ENCODE measurements around the gene OSTF1.

The OSTF1 gene

GRCh38 chr9:75086541-75087288 lies 1.6 kb upstream of the OSTF1 start:
- DNase-seq: peak; percentile 87

DNA sequence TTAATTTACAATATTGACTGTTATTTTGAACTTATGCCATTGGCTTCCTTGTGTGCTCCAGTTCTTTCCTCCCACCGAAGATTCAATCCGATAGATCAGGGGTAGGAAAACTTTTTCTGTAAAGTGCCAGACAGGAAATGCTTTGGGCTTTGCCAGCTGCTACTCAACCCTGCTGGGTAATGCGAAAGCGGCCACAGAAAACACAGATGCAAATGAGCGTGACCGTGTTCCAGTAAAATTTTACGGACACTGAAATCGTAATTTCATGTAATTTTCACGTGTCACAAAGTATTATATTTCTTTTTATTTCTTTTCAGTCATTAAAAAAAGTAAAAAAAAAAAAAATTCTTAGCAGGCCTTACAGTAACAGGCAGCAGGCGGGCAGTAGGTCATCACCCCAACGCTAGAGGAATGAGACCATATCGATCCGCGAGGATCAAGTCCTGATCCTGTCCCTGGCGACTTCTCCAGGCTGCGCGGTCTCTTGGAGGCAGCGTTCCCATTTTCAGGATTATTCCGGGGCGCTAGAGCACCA lies 958 bp upstream of the OSTF1 start:
- peak; percentile 87 for DNase-seq

GRCh38 chr9:75088646-75089372 lies 495 bp downstream of the OSTF1 start:
- DNase-seq: peak; percentile 89

DNA sequence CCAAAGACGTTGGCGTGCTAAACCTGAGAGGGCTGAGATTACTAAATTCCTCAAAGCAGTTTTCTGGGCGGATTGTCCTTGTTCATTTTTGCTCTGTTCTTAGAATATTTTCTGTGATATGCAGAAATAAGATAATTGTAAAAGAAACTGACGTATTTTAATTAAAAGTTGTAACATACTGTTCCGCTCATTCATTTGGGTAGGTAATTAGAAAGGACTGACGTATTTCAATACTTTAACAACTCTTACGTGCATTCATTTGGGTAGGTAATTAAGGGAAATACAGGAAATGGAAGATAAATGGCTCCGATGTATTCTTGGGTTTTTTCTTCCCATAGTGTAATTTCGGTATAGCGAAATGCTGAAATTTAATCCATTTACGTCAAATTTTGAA lies 1.1 kb downstream of the OSTF1 start:
- no peak for DNase-seq

- DNase-seq: no peak
Observed at GRCh38 chr9:75090579-75090978, 2.3 kb downstream of the OSTF1 start.

- peak; percentile 14 for DNase-seq
Observed at GRCh38 chr9:75092766-75093165, 4.5 kb downstream of the OSTF1 start.

DNA sequence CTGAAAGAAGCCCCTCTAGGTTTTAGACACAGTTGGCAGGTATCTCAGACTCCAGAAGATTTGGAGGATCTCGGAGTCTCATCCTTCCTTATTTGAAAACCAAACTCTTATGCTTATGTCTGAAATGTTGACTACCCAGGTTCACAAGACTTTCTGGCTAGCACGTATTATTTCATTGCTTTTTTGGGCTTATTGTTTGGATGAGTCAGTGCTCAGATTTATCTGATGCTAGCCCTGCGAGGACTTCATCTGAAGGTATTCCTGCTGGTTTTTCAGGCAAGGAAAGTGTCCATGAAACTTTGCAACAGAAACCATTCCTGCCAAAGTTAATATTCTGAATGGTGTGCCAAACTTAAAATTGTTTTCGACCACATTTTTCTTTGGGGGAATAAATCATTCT lies 8.5 kb downstream of the OSTF1 start:
- DNase-seq: no peak

GRCh38 chr9:75101004-75101588 lies 12.8 kb downstream of the OSTF1 start:
- DNase-seq: no peak

DNA sequence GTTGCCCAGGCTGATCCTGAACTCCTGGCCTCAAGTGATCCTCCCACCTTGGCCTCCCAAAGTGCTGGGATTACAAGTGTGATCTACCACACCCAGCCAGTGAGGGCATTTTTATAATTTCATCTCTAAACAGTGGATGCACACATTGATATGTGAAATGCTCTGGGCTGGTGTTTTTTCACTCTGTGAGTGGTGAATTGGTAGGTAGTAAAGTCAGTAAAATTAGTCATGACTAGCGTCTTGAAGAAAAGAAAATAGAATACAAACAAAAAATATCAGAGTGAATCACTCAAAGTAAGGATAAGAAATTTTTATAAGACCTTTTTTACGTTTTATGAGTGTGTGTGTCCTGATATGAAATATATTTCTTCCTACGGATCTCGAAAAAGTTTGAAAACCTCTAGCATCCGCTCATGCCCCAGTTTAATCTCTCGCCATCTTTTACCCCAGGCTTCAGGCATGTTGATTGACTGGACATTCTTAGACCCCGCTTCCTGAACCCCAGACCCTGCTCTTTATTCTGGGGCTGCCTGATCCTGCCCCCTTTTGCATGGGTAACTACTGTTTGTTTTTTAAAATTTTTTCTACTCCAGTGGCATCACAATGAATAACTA lies 14.0 kb downstream of the OSTF1 start:
- DNase-seq: no peak

- DNase-seq: no peak
Observed at GRCh38 chr9:75104607-75105006, 16.3 kb downstream of the OSTF1 start.

DNA sequence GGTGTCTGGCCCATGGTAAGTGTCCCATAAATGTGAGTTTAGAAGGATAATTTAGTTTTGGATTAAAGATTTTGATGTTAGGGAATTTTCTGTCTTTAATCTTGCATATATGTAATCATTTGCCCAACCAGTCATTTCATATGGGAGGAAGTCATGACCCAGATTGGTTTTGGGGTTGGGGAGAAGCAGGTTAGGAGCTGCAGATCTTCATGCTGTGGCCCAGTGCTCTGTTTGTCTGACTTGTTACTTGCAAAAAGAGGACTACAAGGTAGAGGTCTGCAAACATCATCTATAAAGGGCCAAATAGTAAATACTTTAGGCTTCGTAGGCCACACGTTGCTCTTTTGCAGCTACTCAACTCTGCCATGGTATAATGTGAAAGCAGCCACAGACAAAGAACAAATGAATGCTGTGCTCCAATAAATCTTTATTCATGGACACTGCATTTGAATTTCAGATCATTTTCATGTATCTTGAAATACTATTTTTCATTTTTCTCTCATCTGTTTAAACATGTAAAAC lies 16.8 kb downstream of the OSTF1 start:
- DNase-seq: no peak

GRCh38 chr9:75105841-75106240 lies 17.5 kb downstream of the OSTF1 start:
- DNase-seq: no peak

DNA sequence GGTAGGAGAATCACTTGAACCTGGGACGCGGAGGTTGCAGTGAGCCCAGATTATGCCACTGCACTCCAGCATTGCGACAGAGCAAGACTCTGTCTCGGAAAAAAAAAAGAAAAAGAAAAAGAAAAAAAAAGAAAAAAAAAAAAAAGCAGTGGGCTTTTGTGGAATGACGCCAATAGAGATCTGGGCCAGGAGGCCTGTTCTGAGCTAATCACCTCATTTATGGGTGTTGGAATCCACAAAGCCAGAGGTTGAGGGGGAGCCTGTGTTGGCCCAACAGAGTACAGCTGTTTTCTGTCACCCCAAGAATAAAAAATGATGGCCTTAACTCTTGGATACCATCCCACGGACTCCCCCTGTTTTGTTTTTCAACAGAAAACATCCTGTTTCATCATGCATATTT lies 18.5 kb downstream of the OSTF1 start:
- no peak for DNase-seq

- DNase-seq: no peak
Observed at GRCh38 chr9:75108571-75108970, 20.3 kb downstream of the OSTF1 start.

DNA sequence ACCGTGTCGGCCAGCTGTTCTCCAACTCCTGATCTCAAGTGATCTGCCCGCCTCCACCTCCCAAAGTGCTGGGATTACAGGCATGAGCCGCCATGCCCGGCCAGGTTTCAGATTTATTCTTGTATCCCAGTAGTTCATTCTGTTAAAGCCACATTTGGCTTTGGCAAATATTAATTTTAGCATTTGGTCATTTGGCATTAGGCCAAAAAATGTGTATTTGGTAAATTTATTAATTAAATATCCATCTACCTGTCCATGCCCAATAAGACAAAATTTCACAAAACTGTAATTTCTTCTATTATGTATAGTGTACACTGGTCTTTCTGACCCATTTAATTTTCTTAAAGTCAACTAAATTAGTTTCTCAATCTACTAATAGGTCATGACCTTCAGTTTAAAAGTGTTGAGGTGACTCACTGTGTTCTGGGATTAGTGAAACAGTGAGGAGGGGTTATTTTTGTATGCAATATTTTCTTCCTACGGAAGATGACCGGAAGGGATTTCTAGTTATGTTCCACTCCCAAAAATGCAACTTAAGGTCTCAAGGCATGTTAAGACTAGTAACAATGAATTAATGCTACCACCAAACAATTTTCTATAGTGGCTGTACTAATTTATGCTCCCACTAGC lies 21.0 kb downstream of the OSTF1 start:
- DNase-seq: no peak

DNA sequence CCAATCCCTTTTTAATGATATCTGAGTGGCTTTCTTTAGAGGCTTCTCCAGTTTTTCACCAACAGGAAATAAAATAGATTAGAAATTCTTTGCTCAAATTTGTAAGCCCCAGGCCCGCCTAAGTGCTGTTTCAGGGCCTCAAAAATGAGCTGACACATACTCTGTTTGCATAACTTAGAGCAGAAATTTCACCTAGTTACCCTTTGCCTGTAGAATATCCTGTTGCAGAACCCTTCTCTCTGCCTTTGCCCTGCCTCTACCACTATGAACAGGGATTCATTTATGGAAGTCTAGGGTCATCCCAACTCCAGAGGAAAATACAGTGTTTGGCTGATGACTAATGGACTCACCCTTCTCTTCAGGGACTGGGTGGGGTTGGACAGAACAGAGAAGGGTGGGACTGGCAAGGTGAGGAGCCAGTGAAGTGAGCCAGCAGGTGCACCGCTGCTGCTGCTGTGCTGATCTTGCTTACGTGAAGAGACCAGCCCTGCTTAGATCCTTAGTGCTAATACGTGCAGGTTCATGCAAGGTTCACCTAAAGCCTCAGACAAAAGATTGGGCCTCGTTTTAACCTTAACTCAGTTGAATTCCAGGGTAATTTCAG lies 22.8 kb downstream of the OSTF1 start:
- no peak for DNase-seq

DNA sequence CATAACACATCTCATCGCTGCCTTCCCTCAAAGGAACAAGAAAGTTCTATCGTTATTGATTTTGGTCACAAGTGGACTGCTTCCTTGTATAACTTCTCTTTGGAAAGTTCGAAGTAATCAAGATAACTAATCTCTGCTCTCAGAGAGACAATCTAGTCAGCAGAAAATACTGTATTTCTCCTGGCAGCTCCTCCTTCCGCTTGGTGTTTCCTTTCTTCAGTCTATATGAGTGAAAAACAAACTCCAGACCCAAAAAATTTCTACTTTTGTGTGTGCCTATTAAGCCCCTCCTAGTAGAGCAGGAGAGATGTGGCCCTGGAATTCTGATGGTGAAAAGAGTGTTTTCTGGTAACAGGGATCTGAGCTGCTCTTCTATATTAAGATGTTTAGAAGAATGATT lies 24.5 kb downstream of the OSTF1 start:
- DNase-seq: peak; percentile 19

GRCh38 chr9:75116306-75116705 lies 28.0 kb downstream of the OSTF1 start:
- DNase-seq: peak; percentile 20

DNA sequence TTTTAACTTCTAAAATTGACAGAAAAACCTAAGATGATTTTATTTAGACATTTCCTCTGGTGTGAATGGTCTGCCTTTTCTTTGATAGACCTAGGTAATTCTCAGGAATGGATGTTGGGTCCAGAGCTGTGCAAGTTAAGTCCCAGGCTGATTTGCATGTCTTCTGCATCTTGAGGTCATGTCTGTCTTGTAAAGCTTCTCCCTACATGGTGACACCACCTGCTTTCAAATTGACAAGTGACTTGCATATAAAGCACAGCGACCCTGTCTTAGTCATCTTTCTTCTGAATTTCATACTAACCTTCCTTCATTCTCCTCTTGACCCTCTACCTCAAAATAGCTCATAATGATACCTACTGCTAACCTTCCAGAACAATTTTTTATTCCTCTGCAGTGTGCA lies 29.2 kb downstream of the OSTF1 start:
- no peak for DNase-seq

DNA sequence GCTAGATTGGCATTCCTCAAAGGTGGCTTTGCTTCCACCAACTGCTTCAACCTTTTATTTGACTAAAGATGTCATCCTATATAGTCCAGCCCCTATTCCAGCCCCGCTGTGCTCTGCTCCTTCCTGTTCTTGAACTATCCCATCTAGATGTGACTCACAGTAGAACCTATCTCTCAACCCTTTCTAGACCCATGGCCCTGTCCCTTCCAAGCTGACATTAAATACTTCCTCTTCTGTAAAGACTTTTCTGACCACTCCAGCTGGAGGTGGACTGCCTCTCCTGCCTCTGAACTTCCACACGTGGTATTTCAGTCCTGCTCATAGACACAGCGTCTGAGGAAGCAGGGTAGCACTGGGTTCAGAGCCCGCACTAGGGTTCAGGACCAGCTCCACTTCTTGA lies 32.4 kb downstream of the OSTF1 start:
- DNase-seq: peak; percentile 39

DNA sequence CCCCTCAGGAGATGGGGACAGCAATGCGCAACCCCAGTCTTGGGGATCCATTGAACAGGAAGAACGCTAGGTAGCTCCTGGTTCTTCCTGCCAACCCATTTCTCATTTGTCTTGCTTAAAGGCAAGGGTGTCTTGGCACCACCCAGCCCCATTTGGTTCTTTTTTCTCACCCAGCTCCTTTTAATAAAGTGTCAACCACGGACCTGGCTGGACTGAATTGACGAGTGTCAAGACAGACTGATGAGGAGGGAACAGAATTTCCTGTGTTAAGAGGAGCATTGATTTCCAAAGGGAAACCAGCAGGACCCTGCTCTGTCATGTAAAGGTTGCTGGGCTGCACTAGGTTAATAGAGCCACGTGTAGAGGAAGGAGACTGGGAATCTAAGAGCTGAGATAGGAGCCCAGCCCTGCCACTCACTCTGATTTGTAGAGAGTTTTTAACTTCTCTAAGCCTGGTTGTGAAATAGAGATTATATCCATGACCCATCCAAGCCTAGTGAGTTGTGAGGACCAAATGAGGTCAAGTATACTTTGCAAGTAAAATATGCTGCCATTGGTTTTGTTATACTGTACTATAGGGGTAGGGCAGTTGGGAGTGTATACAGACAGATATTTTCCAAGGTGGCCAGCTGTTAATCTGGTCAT lies 33.7 kb downstream of the OSTF1 start:
- no peak for DNase-seq

GRCh38 chr9:75123696-75124095 lies 35.4 kb downstream of the OSTF1 start:
- no peak for DNase-seq
